GM18505 (cell line): ENCODE measurements around the gene NAP1L1.

ENCODE experiments used
- ATAC-seq: cut with Tn5 transposase; IDR thresholded peaks from one replicate; pipeline ENCODE4 v1.9.1; 2021; ENCODE audit not compliant: unreplicated experiment
- POLR2A ChIP-seq: IDR thresholded peaks from 4 replicates; pipeline ENCODE4 v1.6.1; 2011; ENCODE audit warnings: borderline replicate concordance; ENCODE audit not compliant: insufficient read depth, insufficient read length; ENCODE audit errors: extremely low read depth

Gene NAP1L1

GRCh38 chr12:76010732-76011458, 73.6 kb downstream of the NAP1L1 start:
- ATAC-seq = no peak
- TF ChIP-seq POLR2A = no peak

GRCh38 chr12:76008428-76008827, 76.1 kb downstream of the NAP1L1 start:
- TF ChIP-seq POLR2A = no peak
- ATAC-seq = no peak

- no peak for TF ChIP-seq POLR2A
- no peak for ATAC-seq
Observed at GRCh38 chr12:76007640-76008039, 76.8 kb downstream of the NAP1L1 start.

GRCh38 chr12:76006028-76006925, 78.2 kb downstream of the NAP1L1 start:
- TF ChIP-seq POLR2A = no peak
- no peak for ATAC-seq

- no peak for TF ChIP-seq POLR2A
- no peak for ATAC-seq
Observed at GRCh38 chr12:76003355-76003638, 81.2 kb downstream of the NAP1L1 start.

GRCh38 chr12:76002598-76003354, 81.7 kb downstream of the NAP1L1 start:
- no peak for ATAC-seq
- TF ChIP-seq POLR2A = no peak

GRCh38 chr12:75998292-75999063, 86.0 kb downstream of the NAP1L1 start:
- TF ChIP-seq POLR2A = no peak
- no peak for ATAC-seq

- ATAC-seq = no peak
- no peak for TF ChIP-seq POLR2A
Observed at GRCh38 chr12:75997658-75998057, 86.8 kb downstream of the NAP1L1 start.

- no peak for ATAC-seq
- TF ChIP-seq POLR2A = no peak
Observed at GRCh38 chr12:75996861-75997447, 87.5 kb downstream of the NAP1L1 start.

GRCh38 chr12:75995691-75996090, 88.8 kb downstream of the NAP1L1 start:
- no peak for ATAC-seq
- no peak for TF ChIP-seq POLR2A

- TF ChIP-seq POLR2A = no peak
- ATAC-seq = no peak
Observed at GRCh38 chr12:75994069-75994740, 90.3 kb downstream of the NAP1L1 start.

GRCh38 chr12:75991753-75992152, 92.7 kb downstream of the NAP1L1 start:
- ATAC-seq = no peak
- no peak for TF ChIP-seq POLR2A
